Measurements from ENCODE around the gene ECE2.

DNA sequence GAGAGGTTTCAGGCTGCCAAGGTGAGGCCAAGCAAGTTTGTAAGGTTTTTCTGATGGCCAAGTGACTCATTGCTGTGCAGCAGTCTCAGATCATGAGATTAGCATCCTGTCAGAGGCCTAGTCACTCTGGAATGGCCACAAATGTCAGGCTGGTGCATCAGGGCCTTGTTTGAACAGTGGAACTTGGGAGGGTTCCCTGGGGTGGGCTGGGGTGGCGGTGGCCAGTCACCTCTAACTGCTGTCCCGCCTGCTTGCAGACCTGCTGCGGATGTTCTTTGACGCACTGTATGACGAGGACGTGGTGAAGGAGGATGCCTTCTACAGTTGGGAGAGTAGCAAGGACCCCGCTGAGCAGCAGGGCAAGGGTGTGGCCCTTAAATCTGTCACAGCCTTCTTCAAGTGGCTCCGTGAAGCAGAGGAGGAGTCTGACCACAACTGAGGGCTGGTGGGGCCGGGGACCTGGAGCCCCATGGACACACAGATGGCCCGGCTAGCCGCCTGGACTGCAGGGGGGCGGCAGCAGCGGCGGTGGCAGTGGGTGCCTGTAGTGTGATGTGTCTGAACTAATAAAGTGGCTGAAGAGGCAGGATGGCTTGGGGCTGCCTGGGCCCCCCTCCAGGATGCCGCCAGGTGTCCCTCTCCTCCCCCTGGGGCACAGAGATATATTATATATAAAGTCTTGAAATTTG lies 58.8 kb downstream of the ECE2 start:
- TF ChIP-seq, protein P1, sequence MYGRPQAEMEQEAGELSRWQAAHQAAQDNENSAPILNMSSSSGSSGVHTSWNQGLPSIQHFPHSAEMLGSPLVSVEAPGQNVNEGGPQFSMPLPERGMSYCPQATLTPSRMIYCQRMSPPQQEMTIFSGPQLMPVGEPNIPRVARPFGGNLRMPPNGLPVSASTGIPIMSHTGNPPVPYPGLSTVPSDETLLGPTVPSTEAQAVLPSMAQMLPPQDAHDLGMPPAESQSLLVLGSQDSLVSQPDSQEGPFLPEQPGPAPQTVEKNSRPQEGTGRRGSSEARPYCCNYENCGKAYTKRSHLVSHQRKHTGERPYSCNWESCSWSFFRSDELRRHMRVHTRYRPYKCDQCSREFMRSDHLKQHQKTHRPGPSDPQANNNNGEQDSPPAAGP (tag by site-specific recombination; IDR thresholded peaks at IDR 0.05), result no peak; the same call in none of the 2 replicates
- TF ChIP-seq, protein P2, sequence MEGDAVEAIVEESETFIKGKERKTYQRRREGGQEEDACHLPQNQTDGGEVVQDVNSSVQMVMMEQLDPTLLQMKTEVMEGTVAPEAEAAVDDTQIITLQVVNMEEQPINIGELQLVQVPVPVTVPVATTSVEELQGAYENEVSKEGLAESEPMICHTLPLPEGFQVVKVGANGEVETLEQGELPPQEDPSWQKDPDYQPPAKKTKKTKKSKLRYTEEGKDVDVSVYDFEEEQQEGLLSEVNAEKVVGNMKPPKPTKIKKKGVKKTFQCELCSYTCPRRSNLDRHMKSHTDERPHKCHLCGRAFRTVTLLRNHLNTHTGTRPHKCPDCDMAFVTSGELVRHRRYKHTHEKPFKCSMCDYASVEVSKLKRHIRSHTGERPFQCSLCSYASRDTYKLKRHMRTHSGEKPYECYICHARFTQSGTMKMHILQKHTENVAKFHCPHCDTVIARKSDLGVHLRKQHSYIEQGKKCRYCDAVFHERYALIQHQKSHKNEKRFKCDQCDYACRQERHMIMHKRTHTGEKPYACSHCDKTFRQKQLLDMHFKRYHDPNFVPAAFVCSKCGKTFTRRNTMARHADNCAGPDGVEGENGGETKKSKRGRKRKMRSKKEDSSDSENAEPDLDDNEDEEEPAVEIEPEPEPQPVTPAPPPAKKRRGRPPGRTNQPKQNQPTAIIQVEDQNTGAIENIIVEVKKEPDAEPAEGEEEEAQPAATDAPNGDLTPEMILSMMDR (tag by site-specific recombination; IDR thresholded peaks at IDR 0.05), result no peak

Measured in HEK293 (cell line).